Suppressor macrophage (primary cell): ENCODE results near the gene ALKBH5.
"Not testable (repeated sequence)": the region's sequence is repeated elsewhere in the genome, so short reads cannot be mapped to it uniquely, and the experiment has no call there.

Experiments used
- DNase-seq, 4 experiments: peaks; one replicate each; pipeline ENCODE4 v3.0.0-alpha.2; 2020 to 2022

The ALKBH5 gene

GRCh38 chr17:18185832-18186626 is 2.4 kb downstream of the ALKBH5 start:
- peak in 2 of 4 experiments; percentile 17 to 21 for DNase-seq

GRCh38 chr17:18186627-18186982 is 3.0 kb downstream of the ALKBH5 start:
- no peak for DNase-seq

GRCh38 chr17:18187226-18187625 is 3.6 kb downstream of the ALKBH5 start:
- no peak for DNase-seq

GRCh38 chr17:18187821-18188761 is 4.5 kb downstream of the ALKBH5 start:
- DNase-seq = no peak

GRCh38 chr17:18190628-18191235 is 7.1 kb downstream of the ALKBH5 start:
- DNase-seq = peak in 1 of 4 experiments; percentile 22

GRCh38 chr17:18191236-18191667 is 7.6 kb downstream of the ALKBH5 start:
- DNase-seq = peak in 1 of 4 experiments; percentile 18

GRCh38 chr17:18191967-18192366 is 8.3 kb downstream of the ALKBH5 start:
- DNase-seq = no peak

GRCh38 chr17:18194394-18194793 is 10.8 kb downstream of the ALKBH5 start:
- no peak for DNase-seq

- DNase-seq = no peak
Measured at GRCh38 chr17:18194804-18195203, 11.2 kb downstream of the ALKBH5 start.

GRCh38 chr17:18195246-18195645 is 11.6 kb downstream of the ALKBH5 start:
- DNase-seq = no peak

- no peak for DNase-seq
Measured at GRCh38 chr17:18197535-18198194, 14.0 kb downstream of the ALKBH5 start.

GRCh38 chr17:18198530-18198929 is 14.9 kb downstream of the ALKBH5 start:
- no peak for DNase-seq

- no peak for DNase-seq
Measured at GRCh38 chr17:18201108-18201507, 17.5 kb downstream of the ALKBH5 start.

- no peak for DNase-seq
Measured at GRCh38 chr17:18203308-18203707, 19.7 kb downstream of the ALKBH5 start.

- DNase-seq = no peak
Measured at GRCh38 chr17:18205861-18206260, 22.2 kb downstream of the ALKBH5 start.

GRCh38 chr17:18206962-18207361 is 23.3 kb downstream of the ALKBH5 start:
- no peak for DNase-seq

GRCh38 chr17:18208092-18208491 is 24.5 kb downstream of the ALKBH5 start:
- DNase-seq = no peak

- DNase-seq = no peak
Measured at GRCh38 chr17:18213666-18214270, 30.1 kb downstream of the ALKBH5 start.

GRCh38 chr17:18216906-18217305 is 33.3 kb downstream of the ALKBH5 start:
- not testable (repeated sequence) for DNase-seq

GRCh38 chr17:18217412-18218015 is 33.9 kb downstream of the ALKBH5 start:
- DNase-seq = peak; percentile 72 to 81 (median 78)

GRCh38 chr17:18218756-18219415 is 35.3 kb downstream of the ALKBH5 start:
- DNase-seq = peak in 3 of 4 experiments; percentile 25 to 47 (median 37)
